Neural crest cell (in vitro differentiated cells): ENCODE measurements around the gene GP1BA. TPM values are rescaled to one million over a fixed set of nuclear protein-coding genes. Genes with fewer than 3 reads are reported as not detected.
A peak's percentile ranks its signal among the peaks of the same experiment; 100 is the strongest.

ENCODE experiments used
- DNase-seq: peaks from one replicate; pipeline ENCODE4 v3.0.0; 2021; ENCODE audit warnings: low read depth, mixed read lengths, low spot score
- H3K27ac Mint-ChIP-seq: one replicate; pipeline ENCODE4 v1.8.0; 2021; ENCODE audit warnings: mild to moderate bottlenecking, mixed read lengths; ENCODE audit not compliant: unreplicated experiment
- H3K27me3 Mint-ChIP-seq: 2 replicates; pipeline ENCODE4 v1.8.0; 2021; ENCODE audit warnings: low read depth, mild to moderate bottlenecking, mixed read lengths
- H3K36me3 Mint-ChIP-seq: 2 replicates; pipeline ENCODE4 v1.8.0; 2021; ENCODE audit warnings: low read depth, mild to moderate bottlenecking, mixed read lengths
- H3K4me1 Mint-ChIP-seq: 2 replicates; pipeline ENCODE4 v1.8.0; 2021; ENCODE audit warnings: mixed read lengths
- H3K4me3 Mint-ChIP-seq: one replicate; pipeline ENCODE4 v1.8.0; 2021; ENCODE audit warnings: mild to moderate bottlenecking, mixed read lengths
- H3K9me3 Mint-ChIP-seq: 2 replicates; pipeline ENCODE4 v1.8.0; 2021; ENCODE audit warnings: mixed read lengths
- total RNA-seq: library from RNA; stranded (reverse); gene quantifications from 2 replicates; pipeline ENCODE4 v1.2.1, GENCODE V29; 2021
- TF ChIP-seq, protein P1 (sequence below): fragments of 200-600 bp; sonication (generic); conservative IDR thresholded peaks from 2 replicates; pipeline ENCODE4 v1.5.0; 2021; ENCODE audit warnings: antibody characterized with exemption, mild to moderate bottlenecking

GP1BA gene
- total RNA-seq, 1 donor from 2014 or later: not detected

DNA sequence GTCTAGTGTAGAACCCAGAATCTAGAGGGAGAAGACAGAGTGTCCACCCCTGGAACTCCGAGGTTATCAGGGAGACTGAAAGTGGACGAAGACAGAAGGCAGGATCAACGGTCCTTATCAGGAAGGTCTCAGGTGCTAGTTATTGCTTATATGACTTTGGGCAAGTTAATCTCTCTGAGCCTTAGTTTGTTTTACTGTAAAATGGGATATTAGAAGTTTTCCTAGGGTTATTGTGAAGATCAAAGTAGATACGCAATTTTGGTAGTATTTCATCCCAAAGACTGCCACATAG is 9.2 kb downstream of the GP1BA start:
- H3K27me3 Mint-ChIP-seq: peaks cover 11% of the 10 kb centered on the region
- peaks cover 19% of the 10 kb centered on the region for H3K36me3 Mint-ChIP-seq
- TF ChIP-seq, protein P1, sequence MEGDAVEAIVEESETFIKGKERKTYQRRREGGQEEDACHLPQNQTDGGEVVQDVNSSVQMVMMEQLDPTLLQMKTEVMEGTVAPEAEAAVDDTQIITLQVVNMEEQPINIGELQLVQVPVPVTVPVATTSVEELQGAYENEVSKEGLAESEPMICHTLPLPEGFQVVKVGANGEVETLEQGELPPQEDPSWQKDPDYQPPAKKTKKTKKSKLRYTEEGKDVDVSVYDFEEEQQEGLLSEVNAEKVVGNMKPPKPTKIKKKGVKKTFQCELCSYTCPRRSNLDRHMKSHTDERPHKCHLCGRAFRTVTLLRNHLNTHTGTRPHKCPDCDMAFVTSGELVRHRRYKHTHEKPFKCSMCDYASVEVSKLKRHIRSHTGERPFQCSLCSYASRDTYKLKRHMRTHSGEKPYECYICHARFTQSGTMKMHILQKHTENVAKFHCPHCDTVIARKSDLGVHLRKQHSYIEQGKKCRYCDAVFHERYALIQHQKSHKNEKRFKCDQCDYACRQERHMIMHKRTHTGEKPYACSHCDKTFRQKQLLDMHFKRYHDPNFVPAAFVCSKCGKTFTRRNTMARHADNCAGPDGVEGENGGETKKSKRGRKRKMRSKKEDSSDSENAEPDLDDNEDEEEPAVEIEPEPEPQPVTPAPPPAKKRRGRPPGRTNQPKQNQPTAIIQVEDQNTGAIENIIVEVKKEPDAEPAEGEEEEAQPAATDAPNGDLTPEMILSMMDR: no peak
- peak overlapping the region; percentile 96 for H3K4me3 Mint-ChIP-seq
- peak overlapping the region; percentile 53 for H3K27ac Mint-ChIP-seq
- DNase-seq: no peak
- peaks cover 56% of the 10 kb centered on the region for H3K4me1 Mint-ChIP-seq
- H3K9me3 Mint-ChIP-seq: no peaks in the 10 kb centered on the region

DNA sequence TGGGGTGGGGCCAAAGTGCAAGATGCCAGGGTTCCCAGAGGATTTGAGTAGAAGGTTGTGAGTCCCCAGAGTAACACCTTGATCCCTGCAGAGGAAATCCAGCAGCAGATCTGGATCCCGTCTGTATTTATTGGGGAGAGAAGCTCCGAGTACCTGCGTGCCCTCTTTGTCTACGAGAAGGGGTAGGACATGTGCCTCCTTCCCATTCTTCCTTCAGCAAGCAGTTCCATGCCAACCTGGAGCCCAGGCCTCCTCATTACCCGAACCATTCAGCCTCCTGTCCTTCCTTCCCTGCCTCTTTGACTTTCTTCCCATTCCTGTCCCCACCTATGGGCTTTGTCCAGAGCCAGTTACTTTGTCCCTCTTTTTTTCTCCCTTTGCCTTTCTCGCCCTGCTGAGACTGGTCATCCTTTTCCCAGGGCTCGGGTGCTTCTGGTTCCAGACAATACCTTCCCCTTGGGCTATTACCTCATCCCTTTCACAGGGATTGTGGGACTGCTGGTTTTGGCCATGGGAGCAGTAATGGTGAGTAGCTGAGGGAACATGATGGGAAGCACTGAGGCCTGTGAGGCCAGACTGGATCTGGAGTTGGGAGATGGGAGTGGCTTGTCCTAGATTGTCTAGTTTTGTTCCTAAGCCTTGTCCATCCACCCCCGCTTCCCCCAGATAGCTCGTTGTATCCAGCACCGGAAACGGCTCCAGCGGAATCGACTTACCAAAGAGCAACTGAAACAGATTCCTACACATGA is 10.9 kb downstream of the GP1BA start:
- Mint-ChIP-seq H3K27ac (no peak overlapping the region), H3K9me3 (no peaks in the 10 kb centered on the region), H3K4me1 (peaks cover 63% of the 10 kb centered on the region), H3K36me3 (peaks cover 20% of the 10 kb centered on the region), H3K4me3 (peak overlapping the region; percentile 96), H3K27me3 (peaks cover 11% of the 10 kb centered on the region)
- TF ChIP-seq, protein P1: no peak
- no peak for DNase-seq

DNA sequence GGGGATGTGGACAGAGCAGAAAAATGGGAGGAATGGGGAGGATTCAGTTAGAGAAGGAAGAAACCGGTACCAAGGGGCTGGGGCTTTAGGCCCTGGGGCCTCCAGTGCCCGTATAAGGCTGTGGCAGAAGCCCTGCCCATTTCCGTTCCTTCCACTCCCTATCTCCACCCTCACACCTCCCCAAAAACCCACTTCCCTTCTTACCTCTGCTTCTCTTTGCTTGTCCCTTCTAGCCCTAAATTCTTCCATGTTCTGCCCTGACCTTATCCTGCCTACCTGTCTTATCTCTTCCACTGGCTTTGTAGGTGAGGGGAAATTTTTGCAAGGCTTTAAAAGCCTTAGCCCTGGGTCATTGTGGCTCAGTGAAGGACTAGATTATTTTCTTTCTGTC is 12.1 kb downstream of the GP1BA start:
- H3K27me3 Mint-ChIP-seq: peaks cover 11% of the 10 kb centered on the region
- no peaks in the 10 kb centered on the region for H3K9me3 Mint-ChIP-seq
- peaks cover 20% of the 10 kb centered on the region for H3K36me3 Mint-ChIP-seq
- peaks cover 57% of the 10 kb centered on the region for H3K4me1 Mint-ChIP-seq
- H3K27ac Mint-ChIP-seq: no peak overlapping the region
- DNase-seq: no peak
- peak overlapping the region; percentile 96 for H3K4me3 Mint-ChIP-seq
- TF ChIP-seq, protein P1: no peak

DNA sequence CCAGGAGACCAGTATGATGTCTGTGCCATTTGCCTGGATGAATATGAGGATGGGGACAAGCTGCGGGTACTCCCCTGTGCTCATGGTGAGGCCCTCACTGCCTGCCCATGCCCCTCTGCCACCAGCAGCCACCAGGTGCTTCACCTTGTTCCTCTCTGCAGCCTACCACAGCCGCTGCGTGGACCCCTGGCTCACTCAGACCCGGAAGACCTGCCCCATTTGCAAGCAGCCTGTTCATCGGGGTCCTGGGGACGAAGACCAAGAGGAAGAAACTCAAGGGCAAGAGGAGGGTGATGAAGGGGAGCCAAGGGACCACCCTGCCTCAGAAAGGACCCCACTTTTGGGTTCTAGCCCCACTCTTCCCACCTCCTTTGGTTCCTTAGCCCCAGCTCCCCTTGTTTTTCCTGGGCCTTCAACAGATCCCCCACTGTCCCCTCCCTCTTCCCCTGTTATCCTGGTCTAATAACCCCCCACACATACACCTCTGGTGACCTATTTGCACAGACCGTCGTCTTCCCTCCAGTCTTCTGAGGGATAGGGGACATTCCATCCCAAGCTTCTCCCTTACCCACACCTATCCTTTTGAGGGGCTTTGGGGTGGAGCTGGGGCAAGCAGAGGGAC is 12.6 kb downstream of the GP1BA start:
- DNase-seq: no peak
- Mint-ChIP-seq H3K9me3 (no peaks in the 10 kb centered on the region), H3K36me3 (peaks cover 20% of the 10 kb centered on the region), H3K4me1 (peaks cover 54% of the 10 kb centered on the region), H3K4me3 (peak overlapping the region; percentile 96), H3K27me3 (peaks cover 11% of the 10 kb centered on the region), H3K27ac (no peak overlapping the region)
- TF ChIP-seq, protein P1: no peak

DNA sequence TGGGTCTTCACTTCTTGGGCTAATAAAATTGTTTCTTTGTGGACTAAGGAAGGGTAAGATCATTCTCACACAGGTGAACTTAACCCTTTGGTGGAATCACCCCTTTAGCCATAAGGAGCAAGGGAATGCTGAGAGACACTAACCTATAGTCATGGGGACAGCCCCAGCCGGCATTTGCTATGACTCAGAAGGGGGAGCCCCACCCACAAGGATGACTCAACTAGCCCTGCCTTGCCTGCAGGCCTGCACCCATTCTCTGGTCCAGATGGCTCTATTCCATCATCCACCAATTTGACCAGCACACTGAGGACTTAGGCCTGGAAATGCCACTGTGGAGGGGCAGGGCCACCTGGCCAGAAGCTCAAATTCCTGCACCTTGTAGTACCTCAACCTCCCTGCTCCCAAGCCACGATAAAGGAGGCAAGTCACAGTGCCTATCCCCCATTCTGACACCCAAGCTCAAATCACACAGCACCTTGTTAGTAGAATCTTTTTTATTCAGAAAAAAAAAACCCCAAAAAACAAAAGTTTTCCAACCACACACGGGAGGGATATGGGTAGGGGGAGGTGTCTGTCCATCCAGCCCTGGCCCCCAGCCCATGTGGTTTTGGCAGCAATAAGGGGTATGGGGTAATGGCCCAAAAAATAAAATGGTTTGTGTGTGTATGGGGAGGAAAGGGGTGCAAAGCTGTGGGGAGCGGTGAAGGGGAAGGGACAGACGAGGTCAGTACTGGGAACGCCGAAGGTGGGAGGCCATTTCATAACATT is 13.3 kb downstream of the GP1BA start:
- Mint-ChIP-seq H3K4me1 (peaks cover 53% of the 10 kb centered on the region), H3K4me3 (peak overlapping the region; percentile 96), H3K9me3 (no peaks in the 10 kb centered on the region), H3K27ac (peak overlapping the region; percentile 87), H3K27me3 (peaks cover 9% of the 10 kb centered on the region), H3K36me3 (peaks cover 17% of the 10 kb centered on the region)
- no peak for DNase-seq
- TF ChIP-seq, protein P1: no peak
